CD4-positive, alpha-beta T cell treated with Interleukin-15 for 1 hour (primary cell): Measurements from ENCODE around the gene IL6R.
"Not testable (repeated sequence)": the region's sequence is repeated elsewhere in the genome, so short reads cannot be mapped to it uniquely, and the experiment has no call there.

ENCODE experiments used
- DNase-seq: peaks from one replicate; pipeline ENCODE4 v3.0.0-alpha.2; 2020

Gene IL6R

DNA sequence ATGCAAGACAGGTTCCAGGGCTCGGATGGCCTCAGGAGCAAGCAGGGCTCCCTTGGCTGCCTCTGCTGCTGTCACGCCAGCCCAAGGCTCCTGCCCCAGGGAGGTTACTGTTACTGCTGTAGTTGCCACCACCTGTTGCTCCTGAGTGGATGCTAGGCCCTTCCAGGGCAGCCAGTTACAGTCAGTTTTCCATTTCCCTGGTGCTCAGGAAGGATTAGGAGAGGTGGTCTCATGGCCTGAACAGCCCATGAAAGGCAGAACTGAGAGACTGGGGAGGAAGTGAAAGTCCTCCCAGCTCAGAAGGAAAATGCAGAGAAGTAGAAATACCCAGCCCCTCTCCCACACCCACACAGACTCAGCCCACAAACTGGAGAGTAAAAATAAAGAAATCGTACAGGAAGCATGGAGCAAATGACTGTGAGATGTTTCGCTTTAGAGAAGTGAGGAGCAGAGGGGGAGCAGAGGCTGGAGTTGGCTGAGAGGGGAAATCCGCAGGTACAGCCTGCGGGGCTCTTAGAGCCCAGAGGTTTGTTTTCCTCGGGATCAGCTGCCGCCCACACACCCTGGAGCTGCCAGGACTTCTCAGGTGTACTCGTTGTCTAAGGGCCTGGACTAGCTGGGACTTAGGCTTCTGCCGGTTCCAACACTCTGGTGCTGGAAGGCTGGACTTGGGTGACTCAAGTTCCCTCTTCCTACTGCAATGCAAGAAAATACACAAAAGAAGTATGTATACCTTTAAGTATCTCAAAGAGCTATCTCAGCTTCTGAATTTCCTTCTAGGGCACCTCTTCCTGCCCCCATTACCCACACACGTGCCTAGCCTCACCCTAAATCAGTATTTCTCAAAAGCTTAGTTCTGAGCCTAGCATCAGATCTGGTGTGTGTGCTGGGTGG, 2.3 kb downstream of the IL6R start:
- peak; percentile 52 for DNase-seq

DNA sequence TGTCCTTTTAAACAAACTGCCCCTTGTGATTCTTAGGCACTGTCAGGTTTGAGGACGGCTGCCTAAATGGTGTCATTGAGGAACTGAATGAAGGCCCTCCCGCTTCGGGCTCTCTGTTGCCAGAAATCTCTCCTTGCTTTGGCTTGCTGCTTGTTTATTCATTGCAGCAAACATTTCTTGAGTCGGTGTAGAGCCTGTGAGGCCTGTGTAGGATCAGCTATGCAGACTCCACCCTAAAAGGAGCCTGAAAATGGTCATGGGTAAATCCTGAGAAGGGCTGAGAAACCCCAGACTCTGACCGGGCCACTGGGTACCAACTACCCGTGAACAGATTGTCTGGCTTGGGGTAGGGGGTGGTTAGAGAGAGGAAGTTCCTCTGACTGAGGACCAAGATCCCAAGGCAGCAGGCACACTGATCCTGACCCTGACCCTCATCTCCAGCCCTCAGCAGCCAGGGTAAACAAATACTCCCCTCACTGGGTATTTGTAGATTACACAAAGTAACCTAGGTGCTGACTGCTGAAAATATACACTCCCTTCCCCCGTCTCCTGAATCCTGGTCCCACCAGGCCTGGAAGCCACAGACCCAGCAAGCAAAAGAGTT, 3.1 kb downstream of the IL6R start:
- DNase-seq: no peak

DNA sequence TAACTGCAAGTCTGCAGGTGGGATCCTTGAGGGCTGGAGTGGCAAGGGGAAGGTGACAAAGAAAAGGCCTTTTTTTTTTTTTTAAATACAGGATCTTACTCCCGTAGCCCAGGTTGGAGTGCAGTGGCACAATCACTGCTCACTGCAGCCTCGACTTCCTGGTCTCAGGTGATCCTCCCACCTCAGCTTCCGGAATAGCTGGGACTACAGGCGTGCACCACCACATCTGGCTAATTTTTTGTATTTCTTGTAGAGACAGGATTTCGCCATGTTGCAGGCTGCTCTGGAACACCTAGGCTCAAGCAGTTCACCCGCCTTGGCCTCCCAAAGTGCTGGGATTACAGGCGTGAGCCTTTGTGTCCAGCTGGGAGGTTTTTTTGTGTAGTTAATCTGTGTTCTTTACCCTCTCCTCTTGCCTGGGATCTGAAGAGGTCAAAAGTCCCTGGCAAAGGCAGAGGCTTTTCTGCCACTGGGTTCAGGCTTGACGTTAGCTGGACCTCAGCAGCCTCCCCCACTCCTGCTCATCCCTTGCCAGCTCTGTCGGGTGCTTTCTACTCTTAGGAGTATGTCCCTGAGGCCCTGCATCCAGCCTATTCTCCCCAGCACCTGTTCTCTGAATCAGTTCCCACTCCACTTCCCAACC, 5.2 kb downstream of the IL6R start:
- no peak for DNase-seq

DNA sequence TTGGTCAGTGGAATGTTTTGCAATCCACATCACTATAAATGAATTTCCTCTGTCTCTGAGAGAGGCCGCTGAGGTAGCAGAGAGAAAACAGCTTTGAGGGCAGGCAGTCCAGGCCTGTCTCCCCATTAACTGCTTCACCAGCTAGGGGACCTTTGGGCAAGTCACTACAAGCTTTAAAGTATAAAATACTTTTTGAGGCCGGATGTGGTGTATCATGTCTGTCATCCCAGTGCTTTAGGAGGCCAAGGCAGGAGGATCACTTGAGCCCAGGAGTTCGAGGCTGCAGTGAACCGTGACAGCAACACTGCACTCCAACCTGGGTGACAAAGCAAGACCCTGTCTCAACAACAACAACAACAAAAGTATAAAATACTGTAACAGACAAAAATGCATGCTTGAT, 6.4 kb downstream of the IL6R start:
- DNase-seq: no peak

DNA sequence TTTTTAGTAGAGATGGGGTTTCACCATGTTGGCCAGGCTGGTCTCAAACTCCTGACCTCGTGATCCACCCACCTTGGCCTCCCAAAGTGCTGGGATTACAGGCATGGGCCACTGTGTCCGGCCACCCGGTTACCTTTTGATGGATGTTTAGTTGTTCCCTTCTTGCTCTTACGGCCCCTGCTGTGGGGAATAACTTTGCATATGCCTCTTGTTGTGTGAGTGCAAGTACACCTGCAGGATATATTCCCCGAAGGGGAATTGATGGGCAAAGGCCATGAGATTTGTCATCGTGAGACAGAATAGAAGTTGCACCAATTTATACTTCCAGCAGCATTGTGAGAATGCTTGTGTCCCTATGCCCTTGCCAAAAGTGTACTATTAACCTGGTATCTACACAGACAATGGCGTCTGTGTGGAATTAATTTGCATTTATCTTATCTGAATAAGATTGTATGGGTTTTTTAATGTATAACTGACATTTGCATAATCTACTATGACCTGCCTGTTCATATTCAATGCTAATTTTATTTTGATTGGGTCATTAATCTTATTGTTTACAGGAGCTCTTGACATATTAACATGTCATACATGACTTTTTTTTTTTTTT, 8.1 kb downstream of the IL6R start:
- no peak for DNase-seq

DNA sequence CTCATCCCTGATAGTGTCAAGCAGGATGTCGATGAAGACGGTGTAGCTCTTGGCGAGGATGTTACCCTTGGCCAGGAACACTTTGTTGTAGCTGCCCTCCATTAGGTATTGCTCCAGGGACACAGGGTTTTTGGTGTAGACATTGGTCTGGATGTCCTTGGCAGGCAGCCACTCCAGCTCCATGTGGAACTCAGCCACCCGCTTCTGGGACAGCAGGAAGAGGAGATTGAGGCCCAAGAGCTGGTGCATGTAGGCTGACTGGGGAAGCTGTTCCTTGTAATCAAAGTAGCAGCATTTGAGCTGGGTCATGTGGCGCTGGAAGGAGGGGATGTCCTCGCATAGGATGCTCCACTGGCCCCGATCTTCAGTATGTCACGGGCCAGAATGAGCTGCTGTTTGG, 9.5 kb downstream of the IL6R start:
- no peak for DNase-seq

DNA sequence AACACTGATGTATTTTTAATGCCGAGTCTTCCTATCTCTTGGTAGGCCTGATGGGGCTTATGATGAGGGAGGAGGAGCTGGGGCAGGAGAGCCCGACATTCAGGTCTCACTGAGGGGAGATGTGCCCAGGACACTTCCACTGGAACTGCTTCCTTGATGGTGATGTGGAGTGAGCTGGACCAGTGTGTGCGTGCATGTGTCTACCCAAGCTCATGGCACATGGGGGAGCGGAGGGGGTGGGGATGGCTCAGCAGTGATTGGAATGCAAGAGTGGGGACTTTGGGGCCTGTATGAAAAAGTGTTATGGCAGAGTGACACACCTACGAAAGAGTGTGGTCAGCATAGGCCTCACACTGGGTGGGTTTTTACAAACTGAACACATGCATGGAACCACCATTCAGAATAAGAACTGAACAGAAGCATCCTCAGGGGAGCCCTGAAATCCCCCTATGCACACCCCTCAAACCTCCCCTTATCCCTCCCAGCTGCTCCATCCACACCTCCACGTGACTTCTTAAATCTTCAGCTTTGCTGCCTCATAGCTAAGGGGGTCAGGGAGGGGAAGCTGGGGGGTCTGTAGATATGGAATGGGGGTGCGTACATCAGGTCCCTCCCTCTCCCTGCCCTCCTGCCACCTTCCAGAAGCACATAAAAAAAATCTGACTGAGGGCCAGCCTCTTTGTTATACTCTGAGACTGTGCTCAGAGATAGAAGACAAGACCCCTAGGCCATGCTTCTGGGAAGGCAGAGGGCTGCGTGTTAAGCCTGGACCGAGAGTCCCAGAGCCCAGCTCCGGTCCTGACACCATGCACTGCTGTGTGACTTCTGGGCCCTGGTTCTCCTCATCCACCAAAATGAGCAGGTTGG, 11.6 kb downstream of the IL6R start:
- no peak for DNase-seq

DNA sequence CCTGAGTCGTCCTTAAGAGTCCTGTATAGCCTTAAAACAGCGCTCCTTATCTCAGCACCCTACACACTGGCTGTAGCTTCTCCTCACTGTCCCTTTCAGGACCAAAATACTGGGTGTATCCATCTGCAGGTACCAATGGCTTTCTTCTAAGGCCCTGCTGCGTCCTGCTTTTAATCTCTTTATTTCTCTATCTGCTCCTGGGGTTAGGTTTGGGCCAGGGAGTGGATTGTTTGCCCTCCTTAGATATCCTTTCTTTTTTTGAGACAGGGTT, 12.1 kb downstream of the IL6R start:
- DNase-seq: no peak

DNA sequence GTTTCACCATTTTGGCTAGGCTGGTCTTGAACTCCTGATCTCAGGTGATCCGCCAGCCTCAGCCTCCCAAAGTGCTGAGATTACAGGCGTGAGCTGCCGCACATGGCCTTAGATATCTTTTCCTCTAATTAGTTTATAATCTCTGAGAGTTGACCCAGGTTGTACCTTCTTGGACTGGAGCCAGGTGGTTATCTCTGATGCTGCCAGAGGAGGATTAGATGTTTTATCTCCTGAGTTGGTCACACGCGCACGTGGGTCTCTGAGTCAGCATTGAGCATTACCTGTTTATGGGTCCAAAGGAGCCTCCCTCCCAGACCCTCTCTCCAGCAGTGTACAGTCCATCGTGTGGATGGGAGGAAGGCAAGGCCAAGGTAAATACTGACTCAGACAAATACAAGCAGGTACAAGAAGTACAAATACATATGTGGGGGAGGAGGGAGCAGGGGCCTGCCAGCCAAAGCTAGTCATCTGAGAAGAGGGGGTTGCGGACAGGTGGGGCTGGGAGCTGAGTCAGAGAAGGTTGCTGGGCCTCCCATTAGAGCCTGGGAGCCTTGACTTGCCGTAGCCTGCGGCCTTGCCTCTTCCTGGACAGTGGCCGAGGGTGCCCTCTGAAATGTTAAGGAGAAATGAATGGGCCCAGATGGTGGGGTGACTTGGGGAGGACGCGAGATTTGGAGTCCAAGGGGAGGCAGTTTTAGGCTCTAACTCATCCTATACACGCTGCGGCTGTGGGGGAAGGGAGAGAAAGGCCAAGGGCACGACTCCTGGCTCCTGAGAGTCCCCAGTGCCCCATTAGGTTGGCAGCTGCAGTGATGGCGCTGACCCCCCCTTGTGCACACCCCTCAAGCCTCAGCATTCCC, 13.1 kb downstream of the IL6R start:
- DNase-seq: no peak

DNA sequence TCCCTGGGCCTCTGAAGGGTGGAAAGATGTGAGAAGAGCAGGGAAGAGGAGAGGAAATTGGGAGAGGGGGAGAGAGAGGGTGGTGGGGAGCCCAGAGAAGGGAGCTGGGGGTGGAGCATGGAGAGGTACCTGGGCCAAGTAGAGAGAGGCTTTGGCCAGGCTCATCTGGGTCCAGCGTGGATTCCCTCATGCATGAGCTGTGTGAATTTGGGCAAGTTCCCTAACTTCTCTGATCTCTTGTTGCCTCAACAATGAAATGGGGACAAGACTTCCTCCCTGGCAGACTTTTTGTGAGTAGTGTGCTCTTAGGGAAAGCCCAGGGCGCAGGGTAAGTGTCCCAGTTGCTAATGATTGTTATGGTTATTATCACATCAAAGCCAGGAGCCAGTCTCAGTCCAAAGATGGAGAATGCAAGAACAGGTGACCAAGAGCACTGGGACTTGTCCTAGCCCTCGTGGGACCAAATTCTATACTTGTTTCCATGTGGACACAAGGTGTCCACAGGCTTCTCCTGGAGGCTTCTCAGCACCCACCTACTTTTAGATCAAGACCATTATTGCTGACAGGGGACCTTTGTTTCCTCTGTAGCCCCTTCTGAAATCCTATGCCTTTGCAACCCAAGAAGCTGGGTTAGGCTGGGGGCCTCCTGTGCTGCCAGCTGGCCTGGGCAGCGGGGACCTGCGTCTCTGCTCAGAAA, 13.9 kb downstream of the IL6R start:
- DNase-seq: peak; percentile 30

DNA sequence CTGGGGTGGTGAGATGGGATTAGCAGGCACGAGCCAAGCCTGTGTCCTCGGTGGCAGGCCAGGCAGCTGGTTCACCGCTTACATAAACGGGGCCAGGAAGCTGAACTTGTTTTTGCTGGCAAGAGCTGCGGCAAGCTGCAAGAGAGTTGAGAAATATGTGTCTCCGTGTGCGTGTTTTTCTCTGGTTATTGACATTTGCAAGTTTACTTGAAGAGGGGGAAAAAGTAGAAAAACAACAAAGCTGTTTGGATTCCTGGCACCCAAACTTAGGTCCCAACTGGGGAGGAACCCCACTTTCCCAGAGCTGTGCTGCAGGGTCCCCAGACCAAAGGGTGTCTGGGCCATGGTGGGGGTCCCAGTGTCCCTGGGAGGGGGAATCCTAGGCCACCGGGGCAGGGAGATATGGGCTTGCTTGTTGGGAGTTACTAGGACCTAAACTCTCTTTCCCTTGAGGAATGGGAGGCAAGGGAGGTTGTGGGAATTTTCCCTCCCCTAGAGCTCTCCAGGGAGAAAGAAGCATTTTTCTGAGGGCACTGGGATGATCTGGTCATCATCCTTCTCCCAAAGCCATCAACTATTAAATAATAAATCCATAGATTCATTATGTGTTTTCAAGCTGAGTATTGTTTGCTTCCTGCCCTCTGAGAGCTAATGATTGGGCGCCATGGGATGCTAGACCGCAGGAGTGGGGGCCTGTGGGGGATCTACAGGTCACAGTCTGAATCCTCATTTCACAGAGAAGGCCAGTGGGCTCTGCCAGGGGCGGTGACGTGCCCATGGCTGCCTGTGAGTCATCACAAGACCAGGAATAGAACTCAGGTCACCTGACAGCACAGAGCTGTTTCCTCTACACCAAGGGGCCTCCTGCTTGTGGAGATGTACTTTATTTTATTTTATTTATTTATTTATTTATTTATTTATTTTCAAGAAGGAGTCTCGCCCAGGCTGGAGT, 14.8 kb downstream of the IL6R start:
- peak; percentile 81 for DNase-seq

DNA sequence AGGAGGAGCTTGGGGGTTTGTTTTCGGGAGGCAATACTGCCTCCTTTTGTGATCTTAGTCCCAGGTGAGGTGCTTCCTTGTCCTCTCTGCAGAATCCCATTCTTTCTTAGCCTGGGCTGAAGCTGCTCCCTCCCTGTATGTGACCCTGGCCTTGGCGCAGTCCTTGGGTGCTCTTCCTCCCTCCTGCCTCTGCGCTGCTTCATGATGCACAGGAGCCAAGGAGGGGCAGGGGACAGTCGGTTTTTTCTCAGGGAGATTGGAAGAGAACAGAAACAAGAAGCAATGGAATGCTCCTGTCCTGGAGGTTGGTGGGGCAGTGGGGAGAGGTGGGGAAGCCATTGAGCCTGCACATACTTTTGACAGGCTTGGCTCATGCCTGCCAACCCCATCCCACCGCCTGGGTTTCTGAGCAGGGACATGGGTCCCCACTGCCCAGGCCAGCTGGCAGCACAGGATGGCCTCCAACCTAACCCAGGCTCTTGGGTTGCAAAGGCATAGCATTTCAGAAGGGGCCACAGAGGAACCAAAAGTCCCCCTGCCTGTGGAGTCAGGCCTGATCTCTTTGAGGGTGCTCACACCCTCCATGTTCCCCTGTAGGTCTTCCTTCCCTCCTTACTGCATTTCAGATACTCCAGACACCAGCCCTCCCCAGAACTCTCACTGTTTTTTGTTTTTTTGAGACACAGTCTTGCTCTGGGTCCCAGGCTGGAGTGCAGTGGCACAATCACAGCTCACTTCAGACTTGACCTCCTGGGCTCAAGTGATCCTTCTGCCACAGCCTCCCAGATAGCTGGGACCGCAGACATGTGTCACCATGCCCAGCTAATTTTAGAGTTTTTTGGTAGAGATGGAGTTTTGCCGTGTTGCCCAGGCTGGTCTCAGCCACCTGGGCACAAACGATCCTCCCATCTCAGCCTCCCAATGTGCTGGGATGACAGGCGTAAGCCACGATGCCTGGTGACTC, 16.1 kb downstream of the IL6R start:
- DNase-seq: no peak

DNA sequence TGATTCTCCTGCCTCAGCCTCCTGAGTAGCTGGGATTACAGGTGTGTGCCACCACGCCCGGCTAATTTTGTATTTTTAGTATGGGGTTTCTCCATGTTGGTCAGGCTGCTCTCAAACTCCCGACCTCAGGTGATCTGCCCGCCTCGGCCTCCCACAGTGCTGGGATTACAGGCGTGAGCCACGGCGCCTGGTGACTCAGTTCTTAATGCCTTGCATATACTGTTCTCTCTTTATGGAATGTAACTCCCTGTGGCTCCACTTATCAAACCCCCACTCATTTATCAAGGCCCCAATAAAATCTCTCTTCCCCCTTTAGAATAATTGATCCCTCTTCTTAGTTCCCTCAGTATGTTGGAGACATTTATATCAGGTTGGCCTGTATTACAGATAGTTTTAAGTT, 16.9 kb downstream of the IL6R start:
- not testable (repeated sequence) for DNase-seq

DNA sequence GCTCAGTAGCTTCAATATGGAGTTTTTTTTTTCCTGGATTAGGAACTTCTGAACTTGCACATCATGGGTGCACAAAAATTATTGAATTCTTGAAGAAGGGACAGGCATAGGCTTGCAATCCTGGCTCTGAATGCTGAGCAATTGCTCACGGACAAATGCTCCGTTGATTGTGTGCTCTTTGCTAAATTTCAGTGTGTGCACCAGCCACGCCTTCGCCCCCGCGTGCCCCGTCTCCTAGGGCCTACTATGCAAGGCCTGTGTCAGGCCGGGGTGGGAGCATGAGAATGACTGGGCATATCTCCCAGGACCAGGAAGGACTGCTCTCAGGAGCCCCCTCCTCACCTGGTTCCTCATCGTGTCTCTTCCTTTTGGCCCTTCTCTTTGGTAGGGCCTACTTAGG, 17.4 kb downstream of the IL6R start:
- DNase-seq: no peak

DNA sequence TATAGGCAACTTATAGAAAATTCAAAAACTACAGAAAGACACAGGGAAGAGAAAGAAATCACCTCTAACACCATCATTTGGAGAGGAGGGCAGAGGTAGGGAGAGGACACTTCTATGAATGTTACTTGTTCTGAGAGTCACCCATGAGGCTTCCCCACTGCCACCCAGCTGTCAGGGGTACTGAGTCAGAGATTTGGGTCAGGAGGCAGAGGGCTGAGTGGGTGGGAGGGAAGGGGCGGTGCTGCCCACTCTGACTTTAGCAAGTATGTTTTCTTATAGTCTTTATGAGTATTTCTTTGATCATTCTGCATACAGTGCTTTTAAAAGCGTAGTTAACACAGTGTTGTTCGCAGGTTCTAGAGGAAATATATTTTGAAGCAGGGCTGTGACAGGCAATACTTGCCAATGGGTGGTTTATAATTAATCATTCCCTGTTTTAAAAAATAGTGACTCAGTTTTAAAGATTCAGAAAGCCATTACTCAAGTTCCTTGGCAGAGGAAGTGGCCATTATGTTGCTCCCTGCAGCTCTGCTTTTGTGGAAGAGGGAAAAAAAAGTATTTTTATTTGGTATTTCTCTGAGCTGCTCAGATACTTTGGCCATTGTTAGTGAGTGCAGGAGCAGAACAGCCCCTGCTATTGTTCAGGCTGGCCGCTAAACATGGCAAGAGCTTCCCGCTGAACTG, 18.3 kb downstream of the IL6R start:
- DNase-seq: no peak

DNA sequence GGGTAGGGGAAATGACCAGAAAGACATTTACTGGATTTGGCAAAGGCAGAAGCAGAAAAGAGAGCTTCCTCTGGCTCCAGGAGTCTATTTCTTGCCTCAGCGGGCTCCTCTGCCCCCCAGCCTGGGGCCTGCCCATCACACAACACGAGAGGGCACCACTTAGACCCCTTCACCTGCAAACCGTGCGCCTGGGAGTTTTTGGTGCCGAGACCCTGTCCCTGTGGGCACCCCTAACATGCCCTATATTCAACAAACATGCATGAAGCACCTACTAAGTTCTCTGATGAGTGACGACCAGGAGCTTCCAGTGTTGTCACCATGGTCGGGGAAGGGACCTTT, 18.8 kb downstream of the IL6R start:
- no peak for DNase-seq

DNA sequence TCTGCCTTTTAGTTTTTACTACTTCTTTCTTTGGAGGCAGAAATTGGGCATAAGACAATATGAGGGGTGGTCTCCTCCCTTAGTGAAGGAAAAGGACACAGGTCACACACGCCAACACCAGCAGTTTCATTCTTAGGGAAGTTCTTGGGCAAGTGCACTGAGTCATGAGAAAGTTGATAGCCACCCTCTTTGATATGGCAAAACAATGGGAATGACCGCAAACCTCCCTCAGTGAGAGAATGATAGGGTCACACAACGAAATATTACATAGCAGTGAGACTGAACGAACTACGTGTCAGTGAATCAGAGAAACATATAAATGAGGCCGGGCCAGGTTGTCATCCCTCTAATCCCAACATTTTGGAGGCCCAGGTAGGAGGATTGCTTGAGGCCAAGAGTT, 20.0 kb downstream of the IL6R start:
- DNase-seq: no peak
